ENCODE measurements around the gene BEST2.

Gene BEST2

DNA sequence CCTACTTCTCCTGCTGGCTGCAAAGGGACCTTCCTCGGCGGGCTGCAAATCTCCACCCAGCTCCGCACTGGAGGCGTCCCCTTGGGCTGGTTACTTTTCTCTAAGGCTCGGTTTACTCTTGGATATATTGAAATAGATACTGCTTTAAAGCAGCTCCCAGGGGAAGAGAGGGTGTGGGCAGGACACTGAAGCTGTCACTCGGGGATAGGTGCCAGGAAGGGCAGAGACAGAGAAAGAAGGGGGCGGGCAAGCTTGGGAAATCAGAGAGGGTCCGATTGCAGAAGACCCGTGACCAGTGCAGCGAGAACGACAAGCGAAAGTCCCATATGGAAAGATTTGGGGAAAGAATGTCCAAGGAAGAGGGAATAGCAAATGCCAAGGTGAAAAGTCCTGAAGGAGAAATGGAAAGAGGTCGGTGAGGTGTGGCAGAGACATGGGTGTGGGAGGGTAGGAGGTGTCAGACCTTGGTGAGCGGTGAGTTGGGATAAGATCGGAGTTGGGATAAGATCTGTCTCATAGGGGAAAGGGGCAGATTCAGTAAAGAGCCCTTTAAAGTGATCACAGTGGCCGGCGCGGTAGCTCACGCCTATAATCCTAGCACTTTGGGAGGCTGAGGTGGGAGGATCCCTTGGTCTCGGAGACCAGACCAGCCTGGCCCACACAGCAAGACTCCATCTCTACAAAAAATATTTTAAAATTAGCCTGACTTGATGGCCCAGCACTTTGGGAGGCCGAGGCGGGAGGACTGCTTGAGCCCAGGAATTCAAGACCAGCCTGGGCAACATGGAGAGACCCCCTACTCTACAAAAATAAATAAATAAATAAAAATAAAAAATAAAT lies 50.9 kb downstream of the BEST2 start:
- no peak for DNase-seq

DNA sequence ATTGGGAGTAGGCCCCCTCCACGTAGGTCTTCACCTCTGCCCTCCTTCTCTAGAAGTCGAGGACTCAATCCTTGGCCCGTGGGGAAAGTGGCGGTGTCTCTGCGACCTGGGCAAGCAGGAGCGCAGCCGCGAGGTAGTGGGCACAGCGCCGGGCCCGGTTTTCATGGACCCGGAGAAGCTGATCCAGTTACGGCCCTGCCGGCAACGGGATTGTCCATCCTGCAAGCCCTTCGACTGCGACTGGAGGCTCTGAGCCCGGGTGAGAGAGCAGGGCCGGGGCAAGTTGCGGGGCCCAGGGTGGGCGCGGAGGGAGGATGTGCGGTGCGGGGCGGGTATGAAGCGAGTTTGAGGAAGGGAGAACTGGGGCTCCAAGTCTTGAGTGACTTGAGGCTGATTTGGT lies 52.5 kb downstream of the BEST2 start:
- no peak for DNase-seq

DNA sequence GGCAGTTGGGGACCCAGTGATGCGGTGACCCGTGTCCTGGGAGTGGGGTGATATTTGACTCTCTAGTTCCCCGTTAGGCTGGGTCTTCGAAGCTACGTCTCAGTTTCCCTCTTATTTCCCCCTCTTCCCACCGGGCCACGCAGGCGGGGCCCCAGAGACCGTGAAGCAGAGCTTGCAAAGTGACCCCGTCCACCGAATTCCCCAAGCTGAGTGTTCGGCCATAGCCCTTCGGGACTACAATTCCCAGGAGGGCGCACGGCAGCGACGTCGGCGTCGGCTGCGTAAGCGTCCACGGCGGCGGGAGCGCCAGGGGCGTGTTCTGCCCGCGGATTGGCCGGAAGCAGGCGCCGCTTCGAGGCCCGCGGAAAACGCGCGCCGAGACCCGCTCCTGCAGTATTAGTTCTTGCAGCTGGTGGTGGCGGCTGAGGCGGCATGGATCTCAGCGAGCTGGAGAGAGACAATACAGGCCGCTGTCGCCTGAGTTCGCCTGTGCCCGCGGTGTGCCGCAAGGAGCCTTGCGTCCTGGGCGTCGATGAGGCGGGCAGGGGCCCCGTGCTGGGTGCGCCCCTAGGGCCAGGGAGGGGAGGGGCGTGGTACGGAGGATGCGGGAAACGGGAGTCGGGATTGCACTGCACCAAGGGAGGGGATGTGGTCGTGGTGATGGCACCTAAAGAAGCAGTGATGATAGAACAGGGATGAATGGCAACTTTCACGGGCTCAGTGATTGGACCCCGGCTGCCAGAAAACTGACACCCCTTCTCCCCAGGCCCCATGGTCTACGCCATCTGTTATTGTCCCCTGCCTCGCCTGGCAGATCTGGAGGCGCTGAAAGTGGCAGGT lies 54.9 kb downstream of the BEST2 start, which contains the start of gene RNASEH2A:
TSS of gene RNASEH2A (plus strand) at position 343 of the 840 bp plus-strand sequence. CDS start at position 433, 90 bp downstream.
- peak; percentile 88 for DNase-seq

Measured in CD4-positive, alpha-beta T cell treated with Interleukin-1 beta for 1 hour (primary cell).